GM12878 (cell line): ENCODE results near the gene AKAP13.

Source experiments
- CTCF ChIP-seq, 3 experiments: IDR thresholded peaks in 2 of 3; conservative IDR thresholded peaks in 1 of 3; 2 replicates each; pipeline ENCODE4 v1.5.1; 2011; ENCODE audit warnings: low read depth in 3 of 3, low read length in 3 of 3, mild to moderate bottlenecking in 3 of 3, control low read depth in 2 of 3, moderate library complexity in 2 of 3, inconsistent platforms in 1 of 3, mixed read lengths in 1 of 3; ENCODE audit not compliant: control insufficient read depth in 2 of 3, insufficient read depth in 1 of 3; ENCODE audit errors: extremely low read depth in 1 of 3
- EZH2 ChIP-seq: IDR thresholded peaks from 2 replicates; pipeline ENCODE4 v1.6.1; 2012; ENCODE audit warnings: low read depth, mild to moderate bottlenecking, control low read depth, inconsistent platforms, low read length, borderline replicate concordance; ENCODE audit not compliant: control insufficient read depth
- FOS ChIP-seq: IDR thresholded peaks from 3 replicates; pipeline ENCODE4 v1.6.1; 2011; ENCODE audit warnings: borderline replicate concordance; ENCODE audit not compliant: insufficient read length; ENCODE audit errors: extremely low read depth
- FOXM1 ChIP-seq: IDR thresholded peaks from 2 replicates; pipeline ENCODE4 v1.6.1; 2012; ENCODE audit warnings: low read depth, mild to moderate bottlenecking, inconsistent platforms, low read length, moderate library complexity
- NFXL1 ChIP-seq: fragments of 450-650 bp; IDR thresholded peaks from 2 replicates; pipeline ENCODE4 v1.6.1; 2017; ENCODE audit warnings: antibody characterized with exemption, mild to moderate bottlenecking, borderline replicate concordance
- NFYB ChIP-seq: IDR thresholded peaks from 2 replicates; pipeline ENCODE4 v1.6.1; 2011; ENCODE audit warnings: low read depth, mild to moderate bottlenecking, low read length, improper control_type of control experiment, moderate library complexity; ENCODE audit not compliant: insufficient read depth
- PKNOX1 ChIP-seq: fragments of 450-650 bp; IDR thresholded peaks from 2 replicates; pipeline ENCODE4 v1.6.1; 2016; ENCODE audit warnings: mild to moderate bottlenecking
- POLR2A ChIP-seq: IDR thresholded peaks from 2 replicates; pipeline ENCODE4 v1.6.1; 2011; ENCODE audit warnings: low read depth, mild to moderate bottlenecking, low read length
- RCOR1 ChIP-seq: conservative IDR thresholded peaks from 2 replicates; pipeline ENCODE4 v1.6.1; 2012; ENCODE audit warnings: low read depth, low read length, improper control_type of control experiment
- RELB ChIP-seq: fragments of 450-650 bp; IDR thresholded peaks from 2 replicates; pipeline ENCODE4 v1.6.1; 2017; ENCODE audit warnings: low read depth, mild to moderate bottlenecking, moderate library complexity
- RFX5 ChIP-seq: IDR thresholded peaks from 2 replicates; pipeline ENCODE4 v1.6.1; 2011; ENCODE audit warnings: low read depth, low read length, improper control_type of control experiment
- SUZ12 ChIP-seq: fragments of 200-600 bp; sonication (generic); IDR thresholded peaks from one replicate; pipeline ENCODE4 v1.6.1; 2018; ENCODE audit warnings: antibody characterized with exemption, mild to moderate bottlenecking; ENCODE audit not compliant: unreplicated experiment

DNA sequence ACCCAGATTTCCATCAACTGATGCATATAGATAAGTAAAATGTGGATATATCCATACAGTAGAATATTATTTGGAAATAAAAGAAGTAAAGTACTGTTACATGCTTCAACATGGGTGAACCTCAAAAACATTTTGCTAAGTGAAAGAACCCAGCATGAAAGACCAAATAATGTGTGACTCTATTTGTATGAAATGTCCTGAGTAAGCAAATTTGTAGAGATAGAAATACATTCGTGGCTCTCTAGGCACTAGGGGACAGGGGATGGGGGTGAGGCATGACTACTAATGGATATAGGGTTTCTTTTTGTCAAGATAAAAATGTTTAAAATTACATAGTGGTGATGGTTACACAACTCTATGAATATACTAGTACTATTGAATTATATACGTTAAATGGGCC, 250.6 kb downstream of the AKAP13 start:
- no peak for TF ChIP-seq CTCF (IDR thresholded peaks at IDR 0.05 in 2 of 3, conservative IDR thresholded peaks at IDR 0.05 in 1 of 3; ENCODE audit: control insufficient read depth in 2 of 3, extremely low read depth in 1 of 3, insufficient read depth in 1 of 3, low read depth in 3 of 3, low read length in 3 of 3)
- TF ChIP-seq POLR2A: no peak
- TF ChIP-seq NFYB: no peak
- no peak for TF ChIP-seq RCOR1
- TF ChIP-seq PKNOX1: no peak
- no peak for TF ChIP-seq EZH2
- no peak for TF ChIP-seq FOXM1
- TF ChIP-seq RELB: no peak
- no peak for TF ChIP-seq FOS
- no peak for TF ChIP-seq SUZ12
- no peak for TF ChIP-seq NFXL1
- no peak for TF ChIP-seq RFX5
